ENCODE results near the gene CHST7.

DNA sequence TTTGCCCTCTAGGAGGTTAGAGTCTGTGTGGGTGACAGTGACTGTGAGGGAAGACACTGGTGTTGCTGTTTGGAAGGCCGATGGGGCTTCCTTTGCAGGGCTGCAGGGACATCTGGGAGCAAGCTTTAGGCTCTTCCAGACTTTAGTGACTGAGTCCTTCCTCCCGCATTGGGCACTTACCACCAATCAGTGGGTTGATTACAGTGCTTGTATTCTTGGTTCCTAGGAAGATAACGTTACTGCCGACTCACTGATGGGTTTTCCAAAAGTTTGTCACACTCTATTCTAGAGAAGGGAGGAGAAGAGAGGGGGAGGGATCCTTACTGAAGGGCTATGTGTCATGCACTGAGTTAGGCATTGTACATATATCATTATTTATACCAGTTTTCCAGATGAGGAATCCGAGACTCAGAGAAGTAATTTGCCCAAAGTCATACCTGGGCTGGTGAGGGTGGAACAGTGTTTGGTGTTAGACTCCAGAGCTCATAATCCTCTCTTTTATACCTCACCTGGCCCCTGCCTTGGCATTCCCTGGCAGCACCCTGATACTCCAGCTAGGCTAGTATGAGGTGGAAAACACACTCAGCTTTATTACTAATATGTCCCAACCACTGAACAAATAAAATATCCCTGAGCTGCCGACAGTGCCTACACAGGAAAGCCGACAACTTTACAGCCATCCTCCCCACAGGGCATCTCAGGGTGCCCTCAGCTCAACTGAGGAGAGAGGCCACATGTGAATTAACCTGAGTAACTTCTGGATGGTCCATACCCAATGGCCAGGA is 3.8 kb downstream of the CHST7 start:
- TF ChIP-seq, protein P1, sequence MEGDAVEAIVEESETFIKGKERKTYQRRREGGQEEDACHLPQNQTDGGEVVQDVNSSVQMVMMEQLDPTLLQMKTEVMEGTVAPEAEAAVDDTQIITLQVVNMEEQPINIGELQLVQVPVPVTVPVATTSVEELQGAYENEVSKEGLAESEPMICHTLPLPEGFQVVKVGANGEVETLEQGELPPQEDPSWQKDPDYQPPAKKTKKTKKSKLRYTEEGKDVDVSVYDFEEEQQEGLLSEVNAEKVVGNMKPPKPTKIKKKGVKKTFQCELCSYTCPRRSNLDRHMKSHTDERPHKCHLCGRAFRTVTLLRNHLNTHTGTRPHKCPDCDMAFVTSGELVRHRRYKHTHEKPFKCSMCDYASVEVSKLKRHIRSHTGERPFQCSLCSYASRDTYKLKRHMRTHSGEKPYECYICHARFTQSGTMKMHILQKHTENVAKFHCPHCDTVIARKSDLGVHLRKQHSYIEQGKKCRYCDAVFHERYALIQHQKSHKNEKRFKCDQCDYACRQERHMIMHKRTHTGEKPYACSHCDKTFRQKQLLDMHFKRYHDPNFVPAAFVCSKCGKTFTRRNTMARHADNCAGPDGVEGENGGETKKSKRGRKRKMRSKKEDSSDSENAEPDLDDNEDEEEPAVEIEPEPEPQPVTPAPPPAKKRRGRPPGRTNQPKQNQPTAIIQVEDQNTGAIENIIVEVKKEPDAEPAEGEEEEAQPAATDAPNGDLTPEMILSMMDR (IDR thresholded peaks at IDR 0.05): no peak
- TF ChIP-seq POLR2A (IDR thresholded peaks at IDR 0.05): no peak
- TF ChIP-seq POLR2AphosphoS5 (IDR thresholded peaks at IDR 0.05): no peak
- no peak for TF ChIP-seq EP300 (IDR thresholded peaks at IDR 0.05; ENCODE audit: low read depth)
